Measurements from ENCODE around the gene ADGRD2. TPM values are rescaled to one million over a fixed set of nuclear protein-coding genes. Genes with fewer than 3 reads are reported as not detected.
A peak's percentile ranks its signal among the peaks of the same experiment; 100 is the strongest.

The ADGRD2 gene
- total RNA-seq, 1 experiment from 2014 or later: not detected

GRCh38 chr9:124511891-124512805 lies 61.9 kb downstream of the ADGRD2 start:
- no peaks in the 10 kb centered on the region for H3K9me3 ChIP-seq
- Mint-ChIP-seq H3K4me1 (ENCODE audit: low read depth, unreplicated experiment) (peaks cover 6% of the 10 kb centered on the region), H3K9me3 (ENCODE audit: unreplicated experiment) (no peaks in the 10 kb centered on the region), H3K36me3 (ENCODE audit: insufficient read depth, unreplicated experiment) (peaks cover 9% of the 10 kb centered on the region), H3K27me3 (ENCODE audit: insufficient read depth, unreplicated experiment) (no peaks in the 10 kb centered on the region), H3K4me3 (ENCODE audit: unreplicated experiment) (no peak overlapping the region), H3K27ac (ENCODE audit: unreplicated experiment) (peak overlapping the region; percentile 24)
- BruUV-seq (replicated peaks): no TSS peak
- no peaks in the 10 kb centered on the region for H3K36me3 ChIP-seq (ENCODE audit: control insufficient read depth, insufficient read depth, low read length)
- DNase-seq: no peak
- H3K27me3 ChIP-seq (replicated peaks; ENCODE audit: control insufficient read depth, insufficient read depth, low read length): no peaks in the 10 kb centered on the region
- H3K4me3 ChIP-seq (ENCODE audit: low read depth, low read length): no peak overlapping the region
- no peaks in the 10 kb centered on the region for H3K4me1 ChIP-seq
- intact Hi-C loops (cut with micrococcal nuclease; ENCODE audit: unreplicated experiment): no loop called here
- ChIA-PET CTCF (no interaction called here), POLR2A (interaction anchor here (0.5 kb wide), 1 partner anchor 119 kb away, joined by 3 read pairs; no protein-coding TSS in a partner anchor)
- TF ChIP-seq CTCF (IDR thresholded peaks at IDR 0.05; ENCODE audit: insufficient read depth in 1 of 2, low read depth in 1 of 2, low read length in 1 of 2, severe bottlenecking in 1 of 2, unreplicated experiment in 1 of 2): no peak

GRCh38 chr9:124512806-124513204 lies 62.6 kb downstream of the ADGRD2 start:
- no TSS peak for BruUV-seq (replicated peaks)
- no peak for TF ChIP-seq CTCF (IDR thresholded peaks at IDR 0.05; ENCODE audit: insufficient read depth in 1 of 2, low read depth in 1 of 2, low read length in 1 of 2, severe bottlenecking in 1 of 2, unreplicated experiment in 1 of 2)
- Histone ChIP-seq H3K4me3 (ENCODE audit: low read depth, low read length) (no peak overlapping the region), H3K27me3 (replicated peaks; ENCODE audit: control insufficient read depth, insufficient read depth, low read length) (no peaks in the 10 kb centered on the region), H3K36me3 (ENCODE audit: control insufficient read depth, insufficient read depth, low read length) (no peaks in the 10 kb centered on the region), H3K4me1 (no peaks in the 10 kb centered on the region), H3K9me3 (no peaks in the 10 kb centered on the region)
- Mint-ChIP-seq H3K4me3 (ENCODE audit: unreplicated experiment) (no peak overlapping the region), H3K4me1 (ENCODE audit: low read depth, unreplicated experiment) (peaks cover 6% of the 10 kb centered on the region), H3K27ac (ENCODE audit: unreplicated experiment) (peak overlapping the region; percentile 2), H3K27me3 (ENCODE audit: insufficient read depth, unreplicated experiment) (no peaks in the 10 kb centered on the region), H3K36me3 (ENCODE audit: insufficient read depth, unreplicated experiment) (peaks cover 9% of the 10 kb centered on the region), H3K9me3 (ENCODE audit: unreplicated experiment) (no peaks in the 10 kb centered on the region)
- CTCF ChIA-PET: no interaction called here
- DNase-seq: no peak
- POLR2A ChIA-PET: interaction anchor here (0.5 kb wide), 1 partner anchor 119 kb away, joined by 3 read pairs; no protein-coding TSS in a partner anchor
- intact Hi-C loops (cut with micrococcal nuclease; ENCODE audit: unreplicated experiment): no loop called here

DNA sequence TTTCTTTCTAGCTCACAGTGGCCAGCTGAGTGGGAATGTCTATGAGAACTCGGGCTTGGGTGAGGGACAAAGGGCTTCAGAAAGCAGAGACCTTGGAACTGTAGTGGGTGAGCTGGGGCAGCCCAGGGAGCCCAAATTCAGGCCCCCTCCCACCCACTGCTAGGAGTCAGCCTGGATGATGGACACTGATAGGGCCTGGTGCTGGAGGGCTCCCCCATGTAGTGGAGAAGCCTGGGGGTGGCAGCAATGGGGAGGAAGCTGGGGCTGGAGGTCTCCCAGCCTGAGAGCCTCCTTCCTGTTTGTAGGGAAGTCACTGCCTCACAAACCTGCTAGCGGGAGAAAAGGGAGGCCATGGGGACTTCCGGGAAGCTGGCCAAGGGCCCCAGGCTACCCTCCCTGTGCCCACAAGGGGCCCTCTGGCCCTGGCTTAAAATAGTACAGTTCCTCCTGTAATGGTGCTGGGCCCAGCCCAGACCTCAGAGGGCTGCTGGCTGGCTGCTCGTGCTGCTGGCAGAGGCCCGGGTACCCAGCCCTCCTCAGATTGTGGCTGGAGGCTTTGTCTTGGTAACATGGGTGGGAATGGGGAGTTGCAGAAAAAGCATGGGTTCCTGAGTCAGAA lies 63.2 kb downstream of the ADGRD2 start:
- intact Hi-C loops (cut with micrococcal nuclease; ENCODE audit: unreplicated experiment): no loop called here
- peaks cover 6% of the 10 kb centered on the region for H3K4me1 Mint-ChIP-seq (ENCODE audit: low read depth, unreplicated experiment)
- peaks cover 9% of the 10 kb centered on the region for H3K36me3 Mint-ChIP-seq (ENCODE audit: insufficient read depth, unreplicated experiment)
- Histone ChIP-seq H3K36me3 (ENCODE audit: control insufficient read depth, insufficient read depth, low read length) (no peaks in the 10 kb centered on the region), H3K4me1 (no peaks in the 10 kb centered on the region), H3K27me3 (replicated peaks; ENCODE audit: control insufficient read depth, insufficient read depth, low read length) (no peaks in the 10 kb centered on the region), H3K9me3 (no peaks in the 10 kb centered on the region), H3K4me3 (ENCODE audit: low read depth, low read length) (no peak overlapping the region)
- no peak for TF ChIP-seq CTCF (IDR thresholded peaks at IDR 0.05; ENCODE audit: insufficient read depth in 1 of 2, low read depth in 1 of 2, low read length in 1 of 2, severe bottlenecking in 1 of 2, unreplicated experiment in 1 of 2)
- peak overlapping the region; percentile 2 for H3K27ac Mint-ChIP-seq (ENCODE audit: unreplicated experiment)
- ChIA-PET POLR2A (no interaction called here), CTCF (no interaction called here)
- no peaks in the 10 kb centered on the region for H3K27me3 Mint-ChIP-seq (ENCODE audit: insufficient read depth, unreplicated experiment)
- no peak overlapping the region for H3K4me3 Mint-ChIP-seq (ENCODE audit: unreplicated experiment)
- DNase-seq: no peak
- no peaks in the 10 kb centered on the region for H3K9me3 Mint-ChIP-seq (ENCODE audit: unreplicated experiment)
- no TSS peak for BruUV-seq (replicated peaks)
